ENCODE results near the gene NEURL1.

DNA sequence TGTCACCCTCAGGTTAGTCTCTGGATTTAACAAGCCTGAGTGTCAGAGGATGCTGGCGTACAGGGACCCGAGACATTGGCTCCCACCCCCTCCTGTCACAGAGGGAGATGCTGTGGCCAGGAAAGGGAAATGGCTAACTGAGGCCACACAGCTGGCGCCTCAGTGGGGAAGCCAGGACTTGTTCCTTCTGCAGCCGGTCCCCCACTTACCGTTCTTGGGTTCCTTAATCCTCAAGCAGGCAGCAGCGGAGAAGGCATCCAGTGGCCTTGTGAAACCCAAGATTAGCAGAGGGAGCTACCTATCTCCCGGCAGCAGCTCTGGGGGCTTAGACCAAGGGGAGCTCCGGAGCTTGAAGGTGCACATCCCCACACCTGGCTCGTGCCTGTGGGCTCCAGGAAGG is 65.4 kb downstream of the NEURL1 start:
- TF ChIP-seq, protein P1, sequence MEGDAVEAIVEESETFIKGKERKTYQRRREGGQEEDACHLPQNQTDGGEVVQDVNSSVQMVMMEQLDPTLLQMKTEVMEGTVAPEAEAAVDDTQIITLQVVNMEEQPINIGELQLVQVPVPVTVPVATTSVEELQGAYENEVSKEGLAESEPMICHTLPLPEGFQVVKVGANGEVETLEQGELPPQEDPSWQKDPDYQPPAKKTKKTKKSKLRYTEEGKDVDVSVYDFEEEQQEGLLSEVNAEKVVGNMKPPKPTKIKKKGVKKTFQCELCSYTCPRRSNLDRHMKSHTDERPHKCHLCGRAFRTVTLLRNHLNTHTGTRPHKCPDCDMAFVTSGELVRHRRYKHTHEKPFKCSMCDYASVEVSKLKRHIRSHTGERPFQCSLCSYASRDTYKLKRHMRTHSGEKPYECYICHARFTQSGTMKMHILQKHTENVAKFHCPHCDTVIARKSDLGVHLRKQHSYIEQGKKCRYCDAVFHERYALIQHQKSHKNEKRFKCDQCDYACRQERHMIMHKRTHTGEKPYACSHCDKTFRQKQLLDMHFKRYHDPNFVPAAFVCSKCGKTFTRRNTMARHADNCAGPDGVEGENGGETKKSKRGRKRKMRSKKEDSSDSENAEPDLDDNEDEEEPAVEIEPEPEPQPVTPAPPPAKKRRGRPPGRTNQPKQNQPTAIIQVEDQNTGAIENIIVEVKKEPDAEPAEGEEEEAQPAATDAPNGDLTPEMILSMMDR (IDR thresholded peaks at IDR 0.05): no peak
- TF ChIP-seq EZH2 (IDR thresholded peaks at IDR 0.05; ENCODE audit: borderline replicate concordance, insufficient read depth, low read depth, low read length, poor library complexity, severe bottlenecking): no peak
